Measurements from ENCODE around the gene FBLIM1.
A peak's percentile ranks its signal among the peaks of the same experiment; 100 is the strongest.
"Not testable (repeated sequence)": the region's sequence is repeated elsewhere in the genome, so short reads cannot be mapped to it uniquely, and the experiment has no call there.

FBLIM1 gene

GRCh38 chr1:15807121-15807520 is 48.5 kb downstream of the FBLIM1 start:
- H3K36me3 ChIP-seq (ENCODE audit: control insufficient read depth in 2 of 2, insufficient read depth in 1 of 2, low read length in 2 of 2): no peaks in the 10 kb centered on the region
- no peak overlapping the region for H3K4me3 ChIP-seq (ENCODE audit: low read depth, low read length)
- no peaks in the 10 kb centered on the region for H3K4me1 ChIP-seq (ENCODE audit: control insufficient read depth, insufficient read depth, low read length)
- no peak overlapping the region for H3K27ac ChIP-seq (ENCODE audit: extremely low read depth, low read depth, low read length)
- H3K9me3 ChIP-seq (ENCODE audit: control insufficient read depth, insufficient read depth, low read depth, low read length): no peaks in the 10 kb centered on the region
- TF ChIP-seq ZNF660 (tag by site-specific recombination; IDR thresholded peaks at IDR 0.05) (no peak), ZFP3 (tag by site-specific recombination; IDR thresholded peaks at IDR 0.05; ENCODE audit: low read depth) (no peak), RBAK (tag by site-specific recombination; IDR thresholded peaks at IDR 0.05) (no peak), PRDM10 (tag by site-specific recombination; IDR thresholded peaks at IDR 0.05) (0 out of 2 replicates have a peak, but pooled peaks have one; percentile 21), ZNF707 (tag by site-specific recombination; IDR thresholded peaks at IDR 0.05) (no peak)
- TF ChIP-seq, protein P1, sequence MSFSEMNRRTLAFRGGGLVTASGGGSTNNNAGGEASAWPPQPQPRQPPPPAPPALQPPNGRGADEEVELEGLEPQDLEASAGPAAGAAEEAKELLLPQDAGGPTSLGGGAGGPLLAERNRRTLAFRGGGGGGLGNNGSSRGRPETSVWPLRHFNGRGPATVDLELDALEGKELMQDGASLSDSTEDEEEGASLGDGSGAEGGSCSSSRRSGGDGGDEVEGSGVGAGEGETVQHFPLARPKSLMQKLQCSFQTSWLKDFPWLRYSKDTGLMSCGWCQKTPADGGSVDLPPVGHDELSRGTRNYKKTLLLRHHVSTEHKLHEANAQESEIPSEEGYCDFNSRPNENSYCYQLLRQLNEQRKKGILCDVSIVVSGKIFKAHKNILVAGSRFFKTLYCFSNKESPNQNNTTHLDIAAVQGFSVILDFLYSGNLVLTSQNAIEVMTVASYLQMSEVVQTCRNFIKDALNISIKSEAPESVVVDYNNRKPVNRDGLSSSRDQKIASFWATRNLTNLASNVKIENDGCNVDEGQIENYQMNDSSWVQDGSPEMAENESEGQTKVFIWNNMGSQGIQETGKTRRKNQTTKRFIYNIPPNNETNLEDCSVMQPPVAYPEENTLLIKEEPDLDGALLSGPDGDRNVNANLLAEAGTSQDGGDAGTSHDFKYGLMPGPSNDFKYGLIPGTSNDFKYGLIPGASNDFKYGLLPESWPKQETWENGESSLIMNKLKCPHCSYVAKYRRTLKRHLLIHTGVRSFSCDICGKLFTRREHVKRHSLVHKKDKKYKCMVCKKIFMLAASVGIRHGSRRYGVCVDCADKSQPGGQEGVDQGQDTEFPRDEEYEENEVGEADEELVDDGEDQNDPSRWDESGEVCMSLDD (tag by site-specific recombination; IDR thresholded peaks at IDR 0.05): no peak
- ChIA-PET POLR2A (interaction anchor here (1.0 kb wide), 1 partner anchor 27 kb away, joined by 3 read pairs; no protein-coding TSS in a partner anchor), CTCF (interaction anchor here (0.9 kb wide), 1 partner anchor 130 kb away, joined by 3 read pairs; no protein-coding TSS in a partner anchor)

GRCh38 chr1:15807549-15807948 is 49.0 kb downstream of the FBLIM1 start, which contains the start of gene UQCRHL:
Gene UQCRHL (minus strand): TSS chr1:15807649. CDS start chr1:15807649, 0 bp downstream.
- H3K4me3 ChIP-seq (ENCODE audit: low read depth, low read length); H3K9me3 ChIP-seq (ENCODE audit: control insufficient read depth, insufficient read depth, low read depth, low read length); H3K4me1 ChIP-seq (ENCODE audit: control insufficient read depth, insufficient read depth, low read length); H3K27ac ChIP-seq (ENCODE audit: extremely low read depth, low read depth, low read length); H3K36me3 ChIP-seq (ENCODE audit: control insufficient read depth in 2 of 2, insufficient read depth in 1 of 2, low read length in 2 of 2): not testable (repeated sequence)
- POLR2A ChIA-PET: interaction anchor here (0.7 to 1.4 kb wide), 3 partner anchors 8 to 178 kb away, joined by 3 to 4 read pairs (median 3); no protein-coding TSS in a partner anchor
- CTCF ChIA-PET: interaction anchor here (0.7 to 0.9 kb wide), 2 partner anchors 129 to 130 kb away, joined by 3 read pairs; no protein-coding TSS in a partner anchor

DNA sequence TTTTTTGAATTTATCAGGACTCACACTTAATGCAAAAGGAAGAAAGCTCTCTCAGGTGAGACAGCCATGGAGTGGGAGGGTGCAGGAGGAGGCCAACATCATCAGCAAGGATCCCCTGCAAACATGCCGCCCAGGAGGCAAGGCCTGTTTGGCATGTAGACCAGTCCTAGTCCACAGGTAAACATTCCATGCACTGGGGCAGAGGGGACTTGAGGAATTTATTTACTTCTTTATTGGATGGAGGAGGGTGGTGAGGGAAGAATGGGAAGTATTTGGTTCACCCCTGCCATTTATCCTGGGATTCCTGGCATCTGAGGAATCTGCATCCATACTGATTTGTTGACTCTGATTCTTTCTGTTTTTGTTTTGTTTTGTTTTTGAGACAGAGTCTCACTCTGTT is 50.4 kb downstream of the FBLIM1 start:
- POLR2A ChIA-PET: interaction anchor here (1.3 to 1.4 kb wide), 2 partner anchors 9 to 10 kb away, joined by 3 read pairs; no protein-coding TSS in a partner anchor
- no peaks in the 10 kb centered on the region for H3K36me3 ChIP-seq (ENCODE audit: control insufficient read depth in 2 of 2, insufficient read depth in 1 of 2, low read length in 2 of 2)
- CTCF ChIA-PET: interaction anchor here (1.0 kb wide), 1 partner anchor 17 kb away, joined by 5 read pairs; no protein-coding TSS in a partner anchor
- H3K4me1 ChIP-seq (ENCODE audit: control insufficient read depth, insufficient read depth, low read length): no peaks in the 10 kb centered on the region
- no peaks in the 10 kb centered on the region for H3K9me3 ChIP-seq (ENCODE audit: control insufficient read depth, insufficient read depth, low read depth, low read length)
- no peak overlapping the region for H3K4me3 ChIP-seq (ENCODE audit: low read depth, low read length)
- H3K27ac ChIP-seq (ENCODE audit: extremely low read depth, low read depth, low read length): no peak overlapping the region
- TF ChIP-seq ZNF510 (tag by site-specific recombination; IDR thresholded peaks at IDR 0.05; ENCODE audit: insufficient replicate concordance): no peak
- TF ChIP-seq, protein P2, sequence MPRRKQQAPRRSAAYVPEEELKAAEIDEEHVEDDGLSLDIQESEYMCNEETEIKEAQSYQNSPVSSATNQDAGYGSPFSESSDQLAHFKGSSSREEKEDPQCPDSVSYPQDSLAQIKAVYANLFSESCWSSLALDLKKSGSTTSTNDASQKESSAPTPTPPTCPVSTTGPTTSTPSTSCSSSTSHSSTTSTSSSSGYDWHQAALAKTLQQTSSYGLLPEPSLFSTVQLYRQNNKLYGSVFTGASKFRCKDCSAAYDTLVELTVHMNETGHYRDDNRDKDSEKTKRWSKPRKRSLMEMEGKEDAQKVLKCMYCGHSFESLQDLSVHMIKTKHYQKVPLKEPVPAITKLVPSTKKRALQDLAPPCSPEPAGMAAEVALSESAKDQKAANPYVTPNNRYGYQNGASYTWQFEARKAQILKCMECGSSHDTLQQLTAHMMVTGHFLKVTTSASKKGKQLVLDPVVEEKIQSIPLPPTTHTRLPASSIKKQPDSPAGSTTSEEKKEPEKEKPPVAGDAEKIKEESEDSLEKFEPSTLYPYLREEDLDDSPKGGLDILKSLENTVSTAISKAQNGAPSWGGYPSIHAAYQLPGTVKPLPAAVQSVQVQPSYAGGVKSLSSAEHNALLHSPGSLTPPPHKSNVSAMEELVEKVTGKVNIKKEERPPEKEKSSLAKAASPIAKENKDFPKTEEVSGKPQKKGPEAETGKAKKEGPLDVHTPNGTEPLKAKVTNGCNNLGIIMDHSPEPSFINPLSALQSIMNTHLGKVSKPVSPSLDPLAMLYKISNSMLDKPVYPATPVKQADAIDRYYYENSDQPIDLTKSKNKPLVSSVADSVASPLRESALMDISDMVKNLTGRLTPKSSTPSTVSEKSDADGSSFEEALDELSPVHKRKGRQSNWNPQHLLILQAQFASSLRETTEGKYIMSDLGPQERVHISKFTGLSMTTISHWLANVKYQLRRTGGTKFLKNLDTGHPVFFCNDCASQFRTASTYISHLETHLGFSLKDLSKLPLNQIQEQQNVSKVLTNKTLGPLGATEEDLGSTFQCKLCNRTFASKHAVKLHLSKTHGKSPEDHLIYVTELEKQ (tag by site-specific recombination; IDR thresholded peaks at IDR 0.05; ENCODE audit: borderline replicate concordance): no peak
- no peak for TF ChIP-seq ZBTB1 (tag by site-specific recombination; IDR thresholded peaks at IDR 0.05)
- TF ChIP-seq ZNF645 (tag by site-specific recombination; IDR thresholded peaks at IDR 0.05): no peak
- TF ChIP-seq ZNF548 (tag by site-specific recombination; IDR thresholded peaks at IDR 0.05): no peak
- no peak for TF ChIP-seq IKZF3 (tag by site-specific recombination; IDR thresholded peaks at IDR 0.05)
- TF ChIP-seq ZNF747 (tag by site-specific recombination; IDR thresholded peaks at IDR 0.05): no peak
- no peak for TF ChIP-seq YY1 (tag by site-specific recombination; IDR thresholded peaks at IDR 0.05)
- no peak for TF ChIP-seq ZNF341 (tag by site-specific recombination; IDR thresholded peaks at IDR 0.05; ENCODE audit: low read depth)
- TF ChIP-seq, protein P3, sequence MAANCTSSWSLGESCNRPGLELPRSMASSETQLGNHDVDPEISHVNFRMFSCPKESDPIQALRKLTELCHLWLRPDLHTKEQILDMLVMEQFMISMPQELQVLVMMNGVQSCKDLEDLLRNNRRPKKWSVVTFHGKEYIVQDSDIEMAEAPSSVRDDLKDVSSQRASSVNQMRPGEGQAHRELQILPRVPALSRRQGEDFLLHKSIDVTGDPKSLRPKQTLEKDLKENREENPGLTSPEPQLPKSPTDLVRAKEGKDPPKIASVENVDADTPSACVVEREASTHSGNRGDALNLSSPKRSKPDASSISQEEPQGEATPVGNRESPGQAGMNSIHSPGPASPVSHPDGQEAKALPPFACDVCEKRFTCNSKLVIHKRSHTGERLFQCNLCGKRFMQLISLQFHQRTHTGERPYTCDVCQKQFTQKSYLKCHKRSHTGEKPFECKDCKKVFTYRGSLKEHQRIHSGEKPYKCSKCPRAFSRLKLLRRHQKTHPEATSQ (tag by site-specific recombination; IDR thresholded peaks at IDR 0.05): no peak
- no peak for TF ChIP-seq MZF1 (tag by site-specific recombination; IDR thresholded peaks at IDR 0.05; ENCODE audit: borderline replicate concordance)
- no peak for TF ChIP-seq ZBTB48 (tag by site-specific recombination; IDR thresholded peaks at IDR 0.05)

All from HEK293 (cell line).